ENCODE data around the gene LTB.
A peak's percentile ranks its signal among the peaks of the same experiment; 100 is the strongest.

The LTB gene

DNA sequence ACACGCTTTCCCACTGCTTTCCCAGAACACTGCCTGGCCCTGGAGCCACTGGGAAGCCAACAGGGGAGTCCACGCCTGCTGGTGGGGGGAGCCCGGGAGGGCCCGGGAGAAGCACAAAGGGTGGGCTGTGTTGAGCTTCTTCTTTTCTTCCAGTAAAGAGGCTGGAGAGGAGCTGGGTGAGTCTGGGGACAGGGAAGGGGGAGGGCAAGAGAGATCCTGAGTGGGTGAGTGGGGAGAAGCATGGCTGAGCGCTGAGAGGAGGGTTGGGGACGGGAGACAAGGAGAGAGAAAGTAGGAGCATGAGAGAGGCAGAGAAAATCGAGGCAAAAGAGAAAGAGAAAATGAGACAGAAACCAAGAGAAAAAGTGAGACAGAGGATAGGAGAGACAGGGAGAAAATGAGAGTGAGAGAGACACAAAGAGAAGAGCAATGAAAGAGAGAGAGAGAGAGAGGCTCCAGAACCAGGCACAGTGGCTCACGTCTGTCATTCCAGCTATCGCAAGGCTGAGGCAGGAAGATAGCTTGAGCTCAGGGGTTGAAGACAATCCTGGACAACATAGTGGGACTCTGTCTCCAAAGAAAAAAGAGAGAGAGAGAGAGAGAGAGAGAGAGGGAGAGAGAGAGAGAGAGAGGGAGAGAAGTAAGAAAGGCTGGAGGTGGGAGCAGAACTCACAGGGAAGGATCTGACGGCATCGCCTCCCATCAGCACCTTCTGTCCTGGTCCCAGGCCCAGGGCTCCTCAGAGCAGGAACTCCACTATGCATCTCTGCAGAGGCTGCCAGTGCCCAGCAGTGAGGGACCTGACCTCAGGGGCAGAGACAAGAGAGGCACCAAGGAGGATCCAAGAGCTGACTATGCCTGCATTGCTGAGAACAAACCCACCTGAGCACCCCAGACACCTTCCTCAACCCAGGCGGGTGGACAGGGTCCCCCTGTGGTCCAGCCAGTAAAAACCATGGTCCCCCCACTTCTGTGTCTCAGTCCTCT, 5.9 kb upstream of the LTB start:
- peaks cover 87% of the 10 kb centered on the region for H3K4me1 Mint-ChIP-seq
- peaks cover 10% of the 10 kb centered on the region for H3K36me3 Mint-ChIP-seq
- peak overlapping the region; percentile 91 for H3K27ac Mint-ChIP-seq
- no peak for DNase-seq
- H3K4me3 Mint-ChIP-seq = peak overlapping the region; percentile 70
- no peaks in the 10 kb centered on the region for H3K9me3 Mint-ChIP-seq
- CTCF ChIA-PET = interaction anchor here (22.2 to 33.1 kb wide), 3 partner anchors 6 to 35 kb away, joined by 780 to 1087 read pairs (median 780); partner anchors contain the start of genes ATP6V1G2, LST1, LTA and LTB
- H3K27me3 Mint-ChIP-seq = no peaks in the 10 kb centered on the region

DNA sequence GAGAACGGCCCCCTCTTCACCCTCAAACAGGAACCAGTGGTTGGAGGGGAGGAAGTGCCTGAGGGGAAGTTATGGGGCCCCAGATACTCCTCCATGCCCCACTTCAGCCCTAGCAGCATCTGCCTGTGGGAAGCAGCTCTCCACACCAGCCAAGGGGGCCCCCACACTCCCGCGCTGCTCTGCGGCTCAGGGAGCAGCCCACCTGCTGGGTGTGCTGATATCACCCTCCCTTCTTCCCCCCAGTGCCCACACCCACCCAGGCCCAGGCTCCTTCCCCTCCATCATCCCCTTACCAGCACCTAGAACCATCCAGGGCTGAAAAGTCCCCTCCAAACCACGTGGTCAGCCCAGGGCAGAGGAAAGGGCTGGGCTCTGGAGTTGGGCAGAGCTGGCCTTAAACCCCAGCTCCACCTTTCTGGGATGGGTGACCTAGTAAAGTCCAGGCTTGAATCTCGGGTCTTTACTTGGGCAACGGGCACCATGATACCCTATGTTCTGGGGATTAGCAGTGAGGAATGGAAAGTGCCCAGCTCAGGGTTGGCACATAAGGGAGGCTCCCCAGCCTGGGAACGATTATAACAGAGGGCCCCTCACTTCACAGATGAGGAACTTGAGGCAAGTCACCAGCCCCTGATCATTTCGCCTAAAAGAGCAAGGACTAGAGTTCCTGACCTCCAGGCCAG, 4.5 kb upstream of the LTB start:
- H3K4me3 Mint-ChIP-seq = peak overlapping the region; percentile 71
- H3K9me3 Mint-ChIP-seq = no peaks in the 10 kb centered on the region
- DNase-seq = peak; percentile 54
- H3K36me3 Mint-ChIP-seq = peaks cover 22% of the 10 kb centered on the region
- H3K4me1 Mint-ChIP-seq = peaks cover 82% of the 10 kb centered on the region
- no peaks in the 10 kb centered on the region for H3K27me3 Mint-ChIP-seq
- H3K27ac Mint-ChIP-seq = peak overlapping the region; percentile 97
- CTCF ChIA-PET = interaction anchor here (0.5 to 33.1 kb wide), 4 partner anchors 7 to 34 kb away, joined by 4 to 1087 read pairs (median 780); partner anchors contain the start of genes ATP6V1G2, LST1, LTA and LTB

DNA sequence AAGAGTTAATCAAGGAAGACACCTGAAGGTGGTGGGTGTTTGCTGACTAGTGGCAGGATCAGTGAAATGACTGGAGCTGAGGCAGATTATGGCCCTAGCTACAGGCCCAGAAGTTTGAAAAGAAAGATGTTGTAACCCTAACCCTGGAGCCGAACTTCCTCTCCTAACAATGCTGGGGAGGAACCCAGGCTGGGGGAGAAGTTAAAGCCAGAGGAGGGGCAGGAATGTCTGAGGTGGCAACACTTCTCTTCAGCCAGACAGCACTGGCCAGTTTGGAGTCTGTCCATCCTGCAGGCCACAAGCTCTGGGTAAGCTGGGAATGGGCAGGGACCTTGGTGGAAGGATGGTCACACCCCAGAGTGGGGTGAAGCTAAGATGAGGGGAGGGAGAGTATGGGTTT, 3.8 kb upstream of the LTB start, which contains the start of gene LST1:
LST1 (plus strand) TSS at position 270 of the 400 bp plus-strand sequence. CDS start 1,023 bp downstream, outside the sequence.
- Mint-ChIP-seq H3K27ac (peak within 1 kb of the TSS; percentile 97), H3K36me3 (peaks cover 30% of the 10 kb centered on the region), H3K9me3 (no peaks in the 10 kb centered on the region), H3K4me1 (peaks cover 74% of the 10 kb centered on the region), H3K27me3 (no peaks in the 10 kb centered on the region), H3K4me3 (peak within 1 kb of the TSS; percentile 71)
- CTCF ChIA-PET = interaction anchor here (0.5 to 33.1 kb wide), 4 partner anchors 8 to 33 kb away, joined by 4 to 1087 read pairs (median 780); partner anchors contain the start of genes ATP6V1G2, LST1, LTA and LTB
- DNase-seq = no peak

DNA sequence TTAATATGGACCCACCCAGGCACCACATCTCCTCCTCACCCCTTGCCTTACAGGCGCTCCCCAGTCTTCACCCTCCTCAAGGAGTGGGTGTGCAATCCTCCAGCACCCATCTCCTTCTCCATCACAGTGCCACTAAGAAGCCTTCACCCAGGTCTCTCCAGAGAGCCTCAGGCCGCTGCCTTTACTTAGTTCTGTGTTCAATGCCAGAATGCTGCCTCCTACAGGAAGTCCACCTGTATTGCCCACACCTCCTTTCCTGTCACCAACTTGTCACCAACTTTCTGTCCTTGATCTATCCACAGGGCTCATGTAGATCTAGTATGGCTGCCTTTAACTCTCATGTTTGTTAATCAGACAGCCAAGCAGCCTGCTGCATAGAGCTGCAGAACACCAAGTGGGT, 3.3 kb upstream of the LTB start:
- DNase-seq = peak; percentile 76
- Mint-ChIP-seq H3K4me3 (peak overlapping the region; percentile 71), H3K27ac (peak overlapping the region; percentile 97), H3K4me1 (peaks cover 70% of the 10 kb centered on the region), H3K27me3 (no peaks in the 10 kb centered on the region), H3K9me3 (no peaks in the 10 kb centered on the region), H3K36me3 (peaks cover 33% of the 10 kb centered on the region)
- CTCF ChIA-PET = interaction anchor here (22.2 to 33.1 kb wide), 3 partner anchors 8 to 32 kb away, joined by 780 to 1087 read pairs (median 780); partner anchors contain the start of genes ATP6V1G2, LST1, LTA and LTB

DNA sequence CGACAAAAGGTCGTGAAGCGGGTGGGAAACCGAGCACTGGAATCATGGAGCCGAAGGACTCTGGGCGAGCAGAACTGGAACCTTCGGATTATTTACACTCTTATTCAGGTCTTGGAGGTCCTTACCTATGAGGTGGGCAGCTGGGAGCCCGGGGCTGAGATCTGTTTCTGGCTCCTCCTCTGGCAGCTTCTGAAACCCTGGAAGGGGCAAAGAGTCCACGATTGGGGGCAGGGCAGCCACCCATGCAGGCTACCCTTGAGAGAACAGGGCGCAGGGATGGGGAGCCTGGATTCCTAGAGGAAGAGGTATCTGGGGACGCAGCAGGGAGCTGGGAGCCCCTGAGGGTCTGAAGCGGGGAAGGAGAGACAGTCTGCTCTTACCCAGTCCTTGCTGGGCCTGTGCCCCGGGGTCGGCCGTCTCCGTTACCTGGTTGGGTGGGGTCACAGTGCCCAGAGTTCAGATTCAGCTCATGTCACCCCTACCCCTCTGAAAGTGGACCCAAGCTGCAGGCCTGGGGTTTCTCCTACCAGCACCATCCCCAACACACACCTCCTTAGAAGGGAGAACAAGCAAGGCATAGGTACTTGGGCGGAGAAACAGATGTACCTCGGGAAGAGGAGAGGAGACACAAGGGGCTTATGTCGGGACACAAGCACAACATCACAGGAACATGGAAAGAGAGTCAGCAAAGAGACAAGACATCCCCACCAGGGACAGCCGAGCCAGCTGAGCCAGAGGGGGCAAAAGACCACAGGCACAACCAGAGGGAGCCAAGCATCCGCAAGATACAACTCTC, 592 bp downstream of the LTB start:
- H3K4me1 Mint-ChIP-seq = peaks cover 72% of the 10 kb centered on the region
- DNase-seq = peak; percentile 51
- peak overlapping the region; percentile 93 for H3K4me3 Mint-ChIP-seq
- H3K36me3 Mint-ChIP-seq = peaks cover 58% of the 10 kb centered on the region
- peak overlapping the region; percentile 97 for H3K27ac Mint-ChIP-seq
- H3K9me3 Mint-ChIP-seq = no peaks in the 10 kb centered on the region
- CTCF ChIA-PET = interaction anchor here (1.2 to 33.1 kb wide), 5 partner anchors 12 to 157 kb away, joined by 3 to 1087 read pairs (median 4); partner anchors contain the start of genes ATP6V1G2, LST1, NCR3 and NFKBIL1
- no peaks in the 10 kb centered on the region for H3K27me3 Mint-ChIP-seq

DNA sequence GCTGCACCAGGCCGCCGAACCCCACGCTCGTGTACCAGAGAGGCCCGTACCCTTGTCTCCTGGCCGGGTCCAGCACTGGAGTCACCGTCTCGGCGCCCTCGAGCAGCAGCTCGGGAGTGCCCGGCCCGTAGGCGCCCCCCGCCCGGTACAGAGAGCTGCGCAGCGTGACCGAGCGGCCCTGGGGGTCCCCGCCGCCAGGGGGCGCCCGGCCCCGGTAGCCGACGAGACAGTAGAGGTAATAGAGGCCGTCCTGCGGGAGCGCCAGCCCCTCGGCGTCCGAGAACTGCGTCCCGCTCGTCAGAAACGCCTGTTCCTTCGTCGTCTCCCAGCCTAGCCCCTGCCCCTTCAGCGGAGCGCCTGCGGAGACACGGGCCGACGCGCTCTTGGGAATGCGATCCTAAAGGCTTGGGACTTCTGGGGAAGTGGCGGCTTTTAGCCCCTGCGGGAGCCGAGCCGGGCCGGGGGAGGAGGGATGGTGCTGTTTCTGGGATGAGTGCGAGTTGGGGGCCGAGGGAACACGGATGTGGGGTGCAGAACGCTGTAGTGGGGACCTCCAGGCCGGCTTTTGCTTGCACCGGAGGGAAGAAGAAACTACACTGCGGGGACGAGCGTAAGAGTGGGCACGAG, 1.3 kb downstream of the LTB start:
- Mint-ChIP-seq H3K4me1 (peaks cover 70% of the 10 kb centered on the region), H3K9me3 (no peaks in the 10 kb centered on the region), H3K27ac (peak overlapping the region; percentile 97), H3K4me3 (peak overlapping the region; percentile 93), H3K27me3 (no peaks in the 10 kb centered on the region), H3K36me3 (peaks cover 66% of the 10 kb centered on the region)
- CTCF ChIA-PET = interaction anchor here (0.6 to 33.1 kb wide), 9 partner anchors 10 to 158 kb away, joined by 3 to 1087 read pairs (median 4); partner anchors contain the start of genes ATP6V1G2, LST1, NCR3 and NFKBIL1
- DNase-seq = peak; percentile 90

DNA sequence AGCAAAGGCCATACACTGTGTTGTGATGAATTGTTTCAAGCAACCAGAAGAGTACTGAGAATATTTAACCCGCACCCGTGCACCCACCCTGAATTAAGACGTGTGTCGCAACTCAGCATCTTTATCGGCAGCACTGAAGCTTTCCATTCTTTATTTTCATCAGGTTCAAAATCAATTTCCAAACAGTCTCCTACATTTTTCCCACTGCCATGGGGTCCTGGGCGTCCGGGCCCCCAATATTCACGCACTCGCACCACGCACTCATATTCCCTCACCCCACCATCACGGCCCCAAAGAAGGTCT, 1.8 kb downstream of the LTB start:
- H3K9me3 Mint-ChIP-seq = no peaks in the 10 kb centered on the region
- H3K4me1 Mint-ChIP-seq = peaks cover 70% of the 10 kb centered on the region
- H3K4me3 Mint-ChIP-seq = peak overlapping the region; percentile 93
- peaks cover 69% of the 10 kb centered on the region for H3K36me3 Mint-ChIP-seq
- H3K27me3 Mint-ChIP-seq = peaks cover 2% of the 10 kb centered on the region
- CTCF ChIA-PET = interaction anchor here (0.6 to 33.1 kb wide), 9 partner anchors 9 to 158 kb away, joined by 3 to 1087 read pairs (median 4); partner anchors contain the start of genes ATP6V1G2, LST1, NCR3 and NFKBIL1
- DNase-seq = no peak
- peak overlapping the region; percentile 97 for H3K27ac Mint-ChIP-seq

DNA sequence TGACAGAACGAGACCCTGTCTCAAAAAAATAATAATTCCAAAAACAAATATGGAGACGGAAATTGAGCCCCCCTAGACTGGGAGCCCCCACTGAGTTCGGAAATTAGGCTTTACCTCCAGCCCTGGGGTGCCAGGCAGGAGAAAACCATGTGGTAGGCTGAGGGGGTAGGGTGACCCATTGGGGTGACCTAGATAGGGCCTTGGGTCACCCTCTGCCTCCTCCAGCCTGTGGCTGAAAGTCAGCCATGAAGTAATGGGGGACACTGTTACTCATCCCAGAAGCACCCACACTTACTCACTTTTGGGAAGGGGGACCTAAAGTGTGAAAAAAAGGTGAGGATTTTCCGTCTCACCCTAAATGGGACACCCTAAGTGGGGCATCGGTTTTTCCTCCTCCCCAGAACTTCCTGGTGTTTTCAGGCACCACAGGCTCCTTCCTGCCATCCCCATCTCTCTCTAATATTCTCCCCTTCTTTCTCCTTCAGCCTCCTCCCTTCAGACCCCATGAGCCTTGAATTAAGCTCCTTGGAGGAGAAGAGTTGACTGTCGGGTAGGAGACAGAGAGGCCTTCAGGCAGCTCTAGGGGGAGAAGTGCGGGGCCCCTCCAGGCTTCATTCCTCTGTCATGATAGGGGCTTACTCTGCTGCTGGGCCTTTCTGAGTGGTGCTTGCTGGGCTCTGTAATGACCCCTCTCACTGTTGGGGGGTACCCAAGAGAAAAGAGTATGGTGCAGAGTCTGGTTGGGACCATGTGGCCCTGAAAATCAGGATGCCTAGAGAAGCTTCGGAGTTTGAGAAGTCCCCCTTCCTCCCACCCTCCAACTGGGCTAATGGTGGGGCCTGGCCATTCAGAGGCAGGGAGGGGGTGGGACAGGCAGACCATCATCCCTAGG, 2.4 kb downstream of the LTB start:
- peak overlapping the region; percentile 93 for H3K4me3 Mint-ChIP-seq
- H3K36me3 Mint-ChIP-seq = peaks cover 71% of the 10 kb centered on the region
- no peak for DNase-seq
- H3K9me3 Mint-ChIP-seq = no peaks in the 10 kb centered on the region
- H3K27ac Mint-ChIP-seq = peak overlapping the region; percentile 97
- H3K4me1 Mint-ChIP-seq = peaks cover 70% of the 10 kb centered on the region
- peaks cover 4% of the 10 kb centered on the region for H3K27me3 Mint-ChIP-seq
- CTCF ChIA-PET = interaction anchor here (0.6 to 33.1 kb wide), 9 partner anchors 9 to 159 kb away, joined by 3 to 1087 read pairs (median 4); partner anchors contain the start of genes ATP6V1G2, LST1, NCR3 and NFKBIL1

DNA sequence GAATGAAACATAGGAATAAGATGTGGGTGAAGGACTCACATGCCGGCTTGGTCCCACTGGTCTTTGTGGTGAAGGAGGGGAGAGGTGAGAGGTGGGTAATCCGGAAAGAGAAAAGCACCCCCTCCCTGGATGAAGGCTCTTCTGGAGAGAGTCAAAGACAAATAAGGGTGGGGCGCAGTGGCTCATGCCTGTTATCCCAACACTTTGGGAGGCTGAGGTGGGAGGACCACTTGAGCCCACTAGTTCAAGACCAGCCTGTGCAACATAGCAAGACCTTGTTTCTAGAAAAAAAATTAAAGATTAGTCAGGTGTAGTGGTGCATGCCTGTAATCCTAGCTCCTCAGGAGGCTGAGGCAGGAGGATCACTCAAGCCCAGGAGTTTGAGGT, 3.1 kb downstream of the LTB start:
- peak overlapping the region; percentile 97 for H3K27ac Mint-ChIP-seq
- H3K27me3 Mint-ChIP-seq = peaks cover 4% of the 10 kb centered on the region
- peaks cover 70% of the 10 kb centered on the region for H3K4me1 Mint-ChIP-seq
- no peak for DNase-seq
- H3K4me3 Mint-ChIP-seq = peak overlapping the region; percentile 93
- H3K9me3 Mint-ChIP-seq = no peaks in the 10 kb centered on the region
- CTCF ChIA-PET = interaction anchor here (1.2 to 33.1 kb wide), 3 partner anchors 9 to 26 kb away, joined by 3 to 1087 read pairs (median 780); partner anchors contain the start of genes ATP6V1G2, LST1, NCR3 and NFKBIL1
- peaks cover 71% of the 10 kb centered on the region for H3K36me3 Mint-ChIP-seq

DNA sequence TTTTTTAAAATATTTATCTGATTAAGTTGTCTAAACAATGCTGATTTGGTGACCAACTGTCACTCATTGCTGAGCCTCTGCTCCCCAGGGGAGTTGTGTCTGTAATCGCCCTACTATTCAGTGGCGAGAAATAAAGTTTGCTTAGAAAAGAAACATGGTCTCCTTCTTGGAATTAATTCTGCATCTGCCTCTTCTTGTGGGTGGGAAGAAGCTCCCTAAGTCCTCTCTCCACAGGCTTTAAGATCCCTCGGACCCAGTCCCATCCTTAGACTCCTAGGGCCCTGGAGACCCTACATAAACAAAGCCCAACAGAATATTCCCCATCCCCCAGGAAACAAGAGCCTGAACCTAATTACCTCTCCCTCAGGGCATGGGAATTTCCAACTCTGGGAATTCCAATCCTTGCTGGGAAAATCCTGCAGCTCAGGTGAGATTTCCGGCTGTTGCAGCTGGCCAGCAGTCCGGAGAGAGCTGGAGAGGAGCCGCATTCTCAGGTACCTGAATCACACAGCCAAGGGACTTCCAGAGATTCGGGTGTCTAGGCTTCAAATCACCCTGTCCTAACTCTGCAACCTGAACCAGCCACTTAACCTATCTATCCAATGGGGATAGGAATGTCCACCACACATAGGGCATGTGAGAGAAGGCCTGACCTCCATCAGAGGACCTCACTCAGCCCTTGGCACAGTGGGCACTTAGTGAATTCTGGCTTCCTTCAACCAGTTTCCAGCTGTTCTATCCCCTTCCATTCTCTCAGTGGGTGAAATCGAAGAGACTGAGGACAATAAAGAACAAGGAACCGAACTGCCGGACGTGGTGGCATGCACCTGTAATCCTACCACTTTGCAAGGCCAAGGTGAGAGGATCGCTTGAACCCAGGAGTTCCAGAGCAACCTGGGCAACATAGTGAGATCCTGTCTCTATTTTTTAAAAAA, 3.8 kb downstream of the LTB start:
- no peak for DNase-seq
- Mint-ChIP-seq H3K4me3 (peak overlapping the region; percentile 93), H3K9me3 (no peaks in the 10 kb centered on the region), H3K27me3 (peaks cover 4% of the 10 kb centered on the region), H3K4me1 (peaks cover 70% of the 10 kb centered on the region), H3K27ac (peak overlapping the region; percentile 97), H3K36me3 (peaks cover 74% of the 10 kb centered on the region)
- CTCF ChIA-PET = interaction anchor here (1.2 to 33.1 kb wide), 4 partner anchors 8 to 25 kb away, joined by 3 to 1087 read pairs (median 394); partner anchors contain the start of genes ATP6V1G2, LST1, NCR3 and NFKBIL1

DNA sequence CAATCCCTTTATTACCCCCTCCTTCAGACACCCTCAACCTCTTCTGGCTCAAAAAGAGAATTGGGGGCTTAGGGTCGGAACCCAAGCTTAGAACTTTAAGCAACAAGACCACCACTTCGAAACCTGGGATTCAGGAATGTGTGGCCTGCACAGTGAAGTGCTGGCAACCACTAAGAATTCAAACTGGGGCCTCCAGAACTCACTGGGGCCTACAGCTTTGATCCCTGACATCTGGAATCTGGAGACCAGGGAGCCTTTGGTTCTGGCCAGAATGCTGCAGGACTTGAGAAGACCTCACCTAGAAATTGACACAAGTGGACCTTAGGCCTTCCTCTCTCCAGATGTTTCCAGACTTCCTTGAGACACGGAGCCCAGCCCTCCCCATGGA, 4.7 kb downstream of the LTB start:
- no peak for DNase-seq
- Mint-ChIP-seq H3K27ac (peak overlapping the region; percentile 87), H3K4me3 (peak overlapping the region; percentile 92), H3K36me3 (peaks cover 73% of the 10 kb centered on the region), H3K9me3 (no peaks in the 10 kb centered on the region), H3K27me3 (peaks cover 4% of the 10 kb centered on the region), H3K4me1 (peaks cover 72% of the 10 kb centered on the region)
- CTCF ChIA-PET = interaction anchor here (2.5 to 33.1 kb wide), 3 partner anchors 9 to 25 kb away, joined by 9 to 1087 read pairs (median 780); partner anchors contain the start of genes ATP6V1G2, LST1, NCR3 and NFKBIL1

Data from activated naive CD4-positive, alpha-beta T cell treated with anti-CD3 and anti-CD28 coated beads, Interleukin-2, amount 10 ng/mL, durations not matched to agents 7 days and 5 days (primary cell).